SK-N-SH (cell line): Measurements from ENCODE around the gene DHRS9.

Source experiments
- CHD2 ChIP-seq: fragments of 150-350 bp; IDR thresholded peaks from 2 replicates; pipeline ENCODE4 v1.6.1; 2018; ENCODE audit warnings: low read length; ENCODE audit not compliant: partially characterized antibody
- CTCF ChIP-seq: fragments of 200-600 bp; sonication (generic); IDR thresholded peaks from 2 replicates; pipeline ENCODE4 v1.6.1; 2017; ENCODE audit warnings: antibody characterized with exemption, mild to moderate bottlenecking, moderate library complexity
- NFIC ChIP-seq: IDR thresholded peaks from 2 replicates; pipeline ENCODE4 v1.4.0; 2012; ENCODE audit warnings: borderline replicate concordance
- RAD21 ChIP-seq: IDR thresholded peaks from 2 replicates; pipeline ENCODE4 v1.6.1; 2012; ENCODE audit warnings: mild to moderate bottlenecking, low read length
- REST ChIP-seq: IDR thresholded peaks from 2 replicates; pipeline ENCODE4 v1.6.1; 2012; ENCODE audit warnings: mild to moderate bottlenecking, low read depth, low read length, moderate library complexity
- SIN3A ChIP-seq: IDR thresholded peaks from 2 replicates; pipeline ENCODE4 v1.6.1; 2012; ENCODE audit warnings: low read depth, mild to moderate bottlenecking, low read length, moderate library complexity, borderline replicate concordance
- SMC3 ChIP-seq: IDR thresholded peaks from 2 replicates; pipeline ENCODE4 v1.6.1; 2012; ENCODE audit warnings: low read depth, low read length, improper control_type of control experiment
- TAF1 ChIP-seq: IDR thresholded peaks from 2 replicates; pipeline ENCODE4 v1.6.1; 2012; ENCODE audit warnings: low read depth, mild to moderate bottlenecking, low read length, moderate library complexity, borderline replicate concordance
- USF2 ChIP-seq: fragments of 150-350 bp; IDR thresholded peaks from 2 replicates; pipeline ENCODE4 v1.6.1; 2017; ENCODE audit warnings: antibody characterized with exemption, low read length, low read depth, borderline replicate concordance
- ZBTB33 ChIP-seq: IDR thresholded peaks from 2 replicates; pipeline ENCODE4 v1.4.0; 2012; ENCODE audit warnings: low read depth, borderline replicate concordance
- TF ChIP-seq, protein P1 (sequence below): IDR thresholded peaks from 2 replicates; pipeline ENCODE4 v1.4.0; 2012; ENCODE audit warnings: low read depth

- TF ChIP-seq TAF1 = no peak
- no peak for TF ChIP-seq CTCF
- no peak for TF ChIP-seq SIN3A
- TF ChIP-seq, protein P1, sequence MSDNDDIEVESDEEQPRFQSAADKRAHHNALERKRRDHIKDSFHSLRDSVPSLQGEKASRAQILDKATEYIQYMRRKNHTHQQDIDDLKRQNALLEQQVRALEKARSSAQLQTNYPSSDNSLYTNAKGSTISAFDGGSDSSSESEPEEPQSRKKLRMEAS = no peak
- no peak for TF ChIP-seq REST
- no peak for TF ChIP-seq RAD21
- no peak for TF ChIP-seq SMC3
- TF ChIP-seq ZBTB33 = no peak
- TF ChIP-seq USF2 = no peak
- no peak for TF ChIP-seq NFIC
- TF ChIP-seq CHD2 = no peak
These were observed 38.2 kb upstream of the DHRS9 start, which contains the start of gene ABCB11 for GRCh38 chr2:169031202-169031601.
